K562 (cell line): ENCODE measurements around the gene AANAT. TPM values are rescaled to one million over a fixed set of nuclear protein-coding genes. Genes with fewer than 3 reads are reported as not detected.

Experiments used
- ATAC-seq: fragments of 200-7000 bp; cut with Tn5 transposase; 3 replicates; pipeline ENCODE4 v1.9.1; 2020; ENCODE audit warnings: moderate library complexity
- BruUV-seq: library from RNA; stranded (reverse); fragments of 400-500 nt; replicated peaks from 2 replicates; lab custom pipeline; 2021; lab: Mats Ljungman, UMichigan
- CTCF ChIA-PET: fragments of 300-600 bp; formaldehyde crosslinking; extraction: SDS; loops from one replicate; lab custom pipeline; 2021; ENCODE audit warnings: low intra/inter-chr PET ratio; lab: Yijun Ruan, JAX
- POLR2A ChIA-PET: fragments of 300-600, 350-650 bp; sonication (Branson Sonifier 250); formaldehyde crosslinking; extraction: SDS; loops from one replicate; lab custom pipeline; 2021; ENCODE audit warnings: antibody characterized with exemption, inconsistent platforms; lab: Yijun Ruan, JAX
- DNase-seq, 4 experiments: peaks; one replicate each; pipeline versions ENCODE4 v3.0.0 to v3.0.0-alpha.2; 2011 to 2018; ENCODE audit warnings: low spot score in 3 of 4, mixed read lengths in 3 of 4; ENCODE audit errors: extremely low read depth in 1 of 4
- FAIRE-seq: peaks from 2 replicates; lab custom pipeline; 2011; peaks lifted over from hg19 to GRCh38; lab: Jason Lieb, UNC
- H2AFZ ChIP-seq: 2 replicates; pipeline ENCODE4 v1.6.0; 2011; ENCODE audit warnings: low read depth, low read length, control low read depth, inconsistent platforms
- H3K27ac ChIP-seq: fragments of 200-600 bp; 3 replicates; pipeline ENCODE4 v1.8.0; 2011; ENCODE audit warnings: low read depth, mild to moderate bottlenecking, control low read depth, inconsistent platforms, low read length, moderate library complexity, mixed read lengths; ENCODE audit errors: extremely low read depth
- H3K27me3 ChIP-seq, 2 experiments: fragments of 300-600 bp in 1 of 2; 2 replicates in 1 of 2; 3 replicates in 1 of 2; pipeline versions ENCODE4 v1.6.0 to v1.8.0; 2011; ENCODE audit warnings: inconsistent platforms in 2 of 2, low read length in 2 of 2, mild to moderate bottlenecking in 1 of 2, mixed read lengths in 1 of 2, moderate library complexity in 1 of 2; ENCODE audit not compliant: control insufficient read depth in 2 of 2, insufficient read depth in 2 of 2
- H3K36me3 ChIP-seq: fragments of 300-600 bp; 3 replicates; pipeline ENCODE4 v1.8.0; 2011; ENCODE audit warnings: mild to moderate bottlenecking, low read length, inconsistent platforms; ENCODE audit not compliant: control insufficient read depth, insufficient read depth
- H3K4me1 ChIP-seq, 2 experiments: fragments of 200-600 bp in 1 of 2; replicated peaks in 1 of 2; 2 replicates in 1 of 2; 3 replicates in 1 of 2; pipeline versions ENCODE4 v1.5.1 to v1.8.0; 2011; ENCODE audit warnings: inconsistent platforms in 2 of 2, low read length in 2 of 2, mild to moderate bottlenecking in 1 of 2, mixed read lengths in 1 of 2, moderate library complexity in 1 of 2; ENCODE audit not compliant: control insufficient read depth in 2 of 2, insufficient read depth in 2 of 2
- H3K4me2 ChIP-seq: 2 replicates; pipeline ENCODE4 v1.6.1; 2011; ENCODE audit warnings: low read length, control low read depth, inconsistent platforms, mixed read lengths; ENCODE audit not compliant: insufficient read depth
- H3K4me3 ChIP-seq: fragments of 200-600 bp; sonication (generic), shearing (Covaris generic); 2 replicates; pipeline ENCODE4 v1.5.1; 2016; ENCODE audit warnings: control low read depth, inconsistent platforms
- H3K79me2 ChIP-seq: fragments of 200-600 bp; 3 replicates; pipeline ENCODE4 v1.8.0; 2011; ENCODE audit warnings: low read length, inconsistent platforms; ENCODE audit not compliant: control insufficient read depth, insufficient read depth
- H3K9ac ChIP-seq, 2 experiments: 2 replicates each; pipeline versions ENCODE4 v1.6.0 to v1.6.1; 2011; ENCODE audit warnings: low read depth in 2 of 2, low read length in 2 of 2, control low read depth in 1 of 2, inconsistent platforms in 1 of 2, mild to moderate bottlenecking in 1 of 2, mixed read lengths in 1 of 2; ENCODE audit not compliant: insufficient read depth in 1 of 2
- H3K9me1 ChIP-seq: one replicate; pipeline ENCODE4 v1.6.0; 2011; ENCODE audit warnings: inconsistent platforms, mild to moderate bottlenecking, low read length, moderate library complexity; ENCODE audit not compliant: control insufficient read depth, insufficient read depth
- H3K9me3 ChIP-seq: replicated peaks from 2 replicates; pipeline ENCODE4 v1.5.1; 2011; ENCODE audit warnings: low read depth, low read length, inconsistent platforms; ENCODE audit not compliant: control insufficient read depth, insufficient read depth
- H4K20me1 ChIP-seq: replicated peaks from 2 replicates; pipeline ENCODE4 v1.6.1; 2011; ENCODE audit warnings: low read length, inconsistent platforms, mixed read lengths; ENCODE audit not compliant: control insufficient read depth, insufficient read depth
- BCOR ChIP-seq: fragments of 450-650 bp; IDR thresholded peaks from 2 replicates; pipeline ENCODE4 v1.6.1; 2016
- KDM1A ChIP-seq, 2 experiments: fragments of 450-650 bp; IDR thresholded peaks; 2 replicates each; pipeline ENCODE4 v1.6.1; 2016; ENCODE audit warnings: mild to moderate bottlenecking in 2 of 2
- RAD21 ChIP-seq, 2 experiments: fragments of 250-450 bp in 1 of 2; fragments of 450-650 bp in 1 of 2; sonication (Bioruptor Pico) in 1 of 2; formaldehyde crosslinking in 1 of 2; IDR thresholded peaks in 1 of 2; conservative IDR thresholded peaks in 1 of 2; 2 replicates each; pipeline versions ENCODE4 v1.4.0 to v1.8.0; 2020 to 2022; ENCODE audit warnings: mild to moderate bottlenecking in 2 of 2, moderate library complexity in 1 of 2
- ZFP91 ChIP-seq: sonication (generic); formaldehyde crosslinking; IDR thresholded peaks from 2 replicates; pipeline ENCODE4 v1.8.0; 2022; ENCODE audit warnings: mild to moderate bottlenecking, missing genetic modification reagents
- WGBS: fragments of 100-300 bp; shearing (Covaris generic); methylation state at CpG from one replicate; pipeline ENCODE4 v1.1.6; 2016; ENCODE audit warnings: low coverage, mixed read lengths; ENCODE audit not compliant: insufficient coverage; ENCODE audit errors: missing lambda C conversion rate; 5-methylcytosine and 5-hydroxymethylcytosine counted together
- in situ Hi-C: fragments of 300-500 bp; cut with MboI; formaldehyde crosslinking; loops from 4 replicates; pipeline ENCODE4 v1.15.0; 2018; ENCODE audit warnings: inconsistent platforms, mixed read lengths
- intact Hi-C: fragments of 100-400 bp; cut with micrococcal nuclease; formaldehyde crosslinking; loops from 2 replicates; pipeline ENCODE4 v1.14.2; 2022
- polyA plus RNA-seq, 8 experiments: library from polyadenylated mRNA; depleted of rRNA in 4 of 8; stranded (reverse) in 5 of 8; unstranded in 3 of 8; fragments of >200 nt; fragmentation: Nextera tagmentation in 2 of 8; fragmentation: Illumina TruSeq in 1 of 8; extraction: Ambion mirVana in 2 of 8; extraction: Trizol in 1 of 8; gene quantifications; 2 replicates each; pipeline versions ENCODE4 v1.2.1 to v1.2.3, GENCODE V29; 2011 to 2014; ENCODE audit warnings: inconsistent platforms in 1 of 8, missing spikeins in 1 of 8
- total RNA-seq, 7 experiments: library from RNA; depleted of rRNA in 6 of 7; stranded (reverse); fragments of >200 nt in 6 of 7; fragmentation: Illumina TruSeq in 2 of 7; extraction: Trizol in 2 of 7; gene quantifications; 2 replicates each; pipeline versions ENCODE4 v1.2.1 to v1.2.3, GENCODE V29; 2011 to 2021; ENCODE audit warnings: low replicate concordance in 1 of 7

Gene AANAT
- total and polyA plus RNA-seq, 9 of the 15 experiments (the other 6 are each of a cell fraction or from before 2014, with no cell fraction given): not detected

- Histone ChIP-seq H3K9ac (0 out of 4 replicates have a peak overlapping the region, but pooled peaks of 1 of the 2 experiments have one; percentile 45), H2AFZ (no peak overlapping the region), H3K36me3 (no peaks in the 10 kb centered on the region), H3K27me3 (peaks cover 6 to 37% of the 10 kb centered on the region in 2 experiments; a peak in 4 of 5 replicates), H4K20me1 (peaks cover 3% of the 10 kb centered on the region; the same call in 1 of the 2 replicates), H3K4me1 (peaks cover 0 to 41% of the 10 kb centered on the region in 2 experiments; a peak in 2 of 5 replicates), H3K9me3 (no peaks in the 10 kb centered on the region), H3K79me2 (no peaks in the 10 kb centered on the region), H3K4me2 (no peak overlapping the region), H3K9me1 (no peaks in the 10 kb centered on the region), H3K27ac (no peak overlapping the region), H3K4me3 (no peak overlapping the region)
- no peak for DNase-seq
- POLR2A ChIA-PET: interaction anchor here (0.6 to 1.8 kb wide), 3 partner anchors 21 to 66 kb away, joined by 3 to 4 read pairs (median 3); no protein-coding TSS in a partner anchor
- intact Hi-C loops: no loop called here
- in situ Hi-C loops: no loop called here
- 50% methylated on average over 10 of the region's 10 CpGs for WGBS
- no TSS peak for BruUV-seq
- TF ChIP-seq ZFP91 (no peak), KDM1A (IDR thresholded peaks at IDR 0.05) (peak in 1 of 2 experiments; percentile 31; a peak in 1 of 4 replicates), BCOR (peak; percentile 65; the same call in 1 of the 2 replicates), RAD21 (CRISPR knock-in tag; conservative IDR thresholded peaks at IDR 0.05 in 1 of 2, IDR thresholded peaks at IDR 0.05 in 1 of 2) (no peak)
- no peak for ATAC-seq
- CTCF ChIA-PET: no interaction called here
- no peak for FAIRE-seq
These were observed 10.7 kb downstream of the AANAT start for GRCh38 chr17:76478097-76478496.
